PC-3 (cell line): ENCODE results near the gene PRSS50. TPM values are rescaled to one million over a fixed set of nuclear protein-coding genes. Genes with fewer than 3 reads are reported as not detected.
"Not testable (repeated sequence)": the region's sequence is repeated elsewhere in the genome, so short reads cannot be mapped to it uniquely, and the experiment has no call there.

Experiments
- ATAC-seq: fragments of 200-7000 bp; cut with Tn5 transposase; 2 replicates; pipeline ENCODE4 v1.9.1; 2020; ENCODE audit warnings: mild to moderate bottlenecking, moderate library complexity
- BruUV-seq: library from RNA; stranded (reverse); fragments of 400-500 nt; replicated peaks from 2 replicates; lab custom pipeline; 2021; lab: Mats Ljungman, UMichigan
- CTCF ChIA-PET: fragments of 300-600 bp; sonication (Branson Sonifier 250); formaldehyde crosslinking; loops from one replicate; lab custom pipeline; 2022; ENCODE audit warnings: antibody characterized with exemption; lab: Charles Lee
- POLR2A ChIA-PET: fragments of 300-600 bp; sonication (Branson Sonifier 250); formaldehyde crosslinking; loops from one replicate; lab custom pipeline; 2022; ENCODE audit warnings: antibody characterized with exemption; ENCODE audit not compliant: unreplicated experiment; lab: Charles Lee
- DNase-seq: peaks from one replicate; pipeline ENCODE4 v3.0.0-alpha.2; 2015
- H2AFZ ChIP-seq: fragments of 300-600 bp; sonication (generic); 2 replicates; pipeline ENCODE4 v1.6.0; 2016; ENCODE audit warnings: antibody characterized with exemption, low read length
- H3F3A ChIP-seq: fragments of 300-600 bp; sonication (generic); one replicate; pipeline ENCODE4 v1.6.0; 2017; ENCODE audit warnings: antibody characterized with exemption, low read length, control low read depth, mild to moderate bottlenecking; ENCODE audit not compliant: unreplicated experiment
- H3K27ac ChIP-seq: fragments of 300-600 bp; sonication (generic); 2 replicates; pipeline ENCODE4 v1.5.1; 2016; ENCODE audit warnings: mild to moderate bottlenecking, low read length
- H3K27me3 ChIP-seq: fragments of 300-600 bp; sonication (generic); 2 replicates; pipeline ENCODE4 v1.6.1; 2016; ENCODE audit warnings: low read length, mixed read lengths
- H3K36me3 ChIP-seq: fragments of 300-600 bp; sonication (generic); 2 replicates; pipeline ENCODE4 v1.6.1; 2016; ENCODE audit warnings: low read depth, mixed run types, low read length, mixed read lengths
- H3K4me1 ChIP-seq: fragments of 300-600 bp; sonication (generic); 2 replicates; pipeline ENCODE4 v1.5.1; 2016; ENCODE audit warnings: low read length; ENCODE audit not compliant: insufficient read depth
- H3K4me2 ChIP-seq: fragments of 300-600 bp; sonication (generic); 2 replicates; pipeline ENCODE4 v1.6.0; 2016; ENCODE audit warnings: low read length
- H3K4me3 ChIP-seq: fragments of 300-600 bp; sonication (generic); 2 replicates; pipeline ENCODE4 v1.5.1; 2016; ENCODE audit warnings: mild to moderate bottlenecking, low read length, mixed read lengths
- H3K79me2 ChIP-seq: fragments of 300-600 bp; sonication (generic); 2 replicates; pipeline ENCODE4 v1.6.1; 2017; ENCODE audit warnings: low read length, mixed read lengths
- H3K9ac ChIP-seq: fragments of 300-600 bp; sonication (generic); 2 replicates; pipeline ENCODE4 v1.6.0; 2016; ENCODE audit warnings: mild to moderate bottlenecking, low read length
- H3K9me2 ChIP-seq: fragments of 300-600 bp; sonication (generic); replicated peaks from 2 replicates; pipeline ENCODE4 v1.6.1; 2016; ENCODE audit warnings: mixed run types, low read length, mixed read lengths
- H3K9me3 ChIP-seq: fragments of 300-600 bp; sonication (generic); 2 replicates; pipeline ENCODE4 v1.6.1; 2016; ENCODE audit warnings: low read length, mixed read lengths
- H4K20me1 ChIP-seq: fragments of 300-600 bp; sonication (generic); 2 replicates; pipeline ENCODE4 v1.6.1; 2016; ENCODE audit warnings: low read length, mixed read lengths
- CTCF ChIP-seq: fragments of 300-600 bp; sonication (generic); conservative IDR thresholded peaks from 2 replicates; pipeline ENCODE4 v1.5.1; 2017; ENCODE audit warnings: antibody characterized with exemption, low read depth, mild to moderate bottlenecking, low read length
- EZH2 ChIP-seq: fragments of 300-600 bp; sonication (generic); IDR thresholded peaks from one replicate; pipeline ENCODE4 v1.6.1; 2017; ENCODE audit warnings: antibody characterized with exemption, mild to moderate bottlenecking, low read length; ENCODE audit not compliant: unreplicated experiment
- EZH2phosphoT487 ChIP-seq: fragments of 300-600 bp; sonication (generic); IDR thresholded peaks from 2 replicates; pipeline ENCODE4 v1.6.1; 2018; ENCODE audit warnings: mild to moderate bottlenecking, antibody characterized with exemption, low read length, borderline replicate concordance
- intact Hi-C: fragments of 100-400 bp; cut with micrococcal nuclease; formaldehyde crosslinking; loops from 2 replicates; pipeline ENCODE4 v1.9.0; 2023
- total RNA-seq: library from RNA; depleted of rRNA; stranded (reverse); fragments of >200 nt; gene quantifications from 2 replicates; pipeline ENCODE4 v1.2.3, GENCODE V29; 2014

Gene PRSS50
- total RNA-seq, 1 experiment from 2014 or later: not detected

- peaks cover 4% of the 10 kb centered on the region; the same call in 1 of the 2 replicates for H3K27me3 ChIP-seq
- TF ChIP-seq EZH2 (no peak), EZH2phosphoT487 (no peak), CTCF (no peak)
- no peaks in the 10 kb centered on the region for H3K36me3 ChIP-seq
- H3K27ac ChIP-seq: no peak overlapping the region
- POLR2A ChIA-PET: no interaction called here
- no peaks in the 10 kb centered on the region for H3K9me3 ChIP-seq
- CTCF ChIA-PET: no interaction called here
- H3K4me3 ChIP-seq: no peak overlapping the region
- no peak overlapping the region for H2AFZ ChIP-seq
- no peaks in the 10 kb centered on the region for H3K9me2 ChIP-seq
- H3K4me1 ChIP-seq: no peaks in the 10 kb centered on the region
- H3K79me2 ChIP-seq: no peaks in the 10 kb centered on the region
- no peaks in the 10 kb centered on the region for H4K20me1 ChIP-seq
- ATAC-seq (no peak), DNase-seq (no peak)
- no peak overlapping the region for H3K4me2 ChIP-seq
- intact Hi-C loops: no loop called here
- BruUV-seq: no TSS peak
- H3F3A ChIP-seq: no peaks in the 10 kb centered on the region
- H3K9ac ChIP-seq: no peak overlapping the region
Observed at GRCh38 chr3:46755646-46756045, 38.0 kb upstream of the PRSS50 start.

GRCh38 chr3:46753127-46753526 lies 35.5 kb upstream of the PRSS50 start:
- H3K9ac ChIP-seq, H3K4me3 ChIP-seq, H3K79me2 ChIP-seq, ATAC-seq, intact Hi-C loops, H3K9me3 ChIP-seq, H3K27ac ChIP-seq, CTCF ChIA-PET, H3K4me2 ChIP-seq, H3F3A ChIP-seq, H3K36me3 ChIP-seq, H3K9me2 ChIP-seq, DNase-seq, POLR2A ChIA-PET, H4K20me1 ChIP-seq, H2AFZ ChIP-seq, H3K4me1 ChIP-seq, BruUV-seq: not testable (repeated sequence)
- peaks cover 12% of the 10 kb centered on the region; the same call in 1 of the 2 replicates for H3K27me3 ChIP-seq

DNA sequence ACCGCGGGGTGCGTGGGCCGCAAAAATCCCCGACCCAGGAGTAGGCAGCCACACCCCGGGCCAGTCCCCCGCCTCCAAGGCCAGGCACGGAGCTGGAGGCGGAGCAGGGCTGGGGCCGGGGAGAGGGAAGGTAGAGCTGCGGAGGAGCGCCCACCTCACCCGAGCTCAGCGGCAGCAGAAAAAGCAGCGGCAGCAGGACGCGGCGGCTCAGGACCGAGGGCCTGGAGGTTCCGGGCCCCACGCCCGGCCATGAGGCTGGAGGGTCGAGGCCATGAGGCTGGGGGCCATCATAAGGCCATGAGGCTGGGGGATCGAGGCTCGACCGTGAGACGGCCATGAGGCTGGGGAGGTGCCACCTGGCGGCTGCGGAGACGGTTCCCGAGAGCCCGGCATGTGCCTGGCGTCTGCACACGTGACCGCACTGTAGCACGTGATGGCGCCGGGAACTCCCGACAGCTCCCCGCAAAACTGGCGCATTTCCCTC lies 32.9 kb upstream of the PRSS50 start:
- intact Hi-C loops: no loop called here
- H4K20me1 ChIP-seq: no peaks in the 10 kb centered on the region
- H2AFZ ChIP-seq: no peak overlapping the region
- H3K9me2 ChIP-seq: no peaks in the 10 kb centered on the region
- ATAC-seq: no peak
- H3K4me2 ChIP-seq: no peak overlapping the region
- no peak overlapping the region for H3K4me3 ChIP-seq
- no peak for DNase-seq
- H3K9me3 ChIP-seq: no peaks in the 10 kb centered on the region
- H3K79me2 ChIP-seq: no peaks in the 10 kb centered on the region
- H3F3A ChIP-seq: no peaks in the 10 kb centered on the region
- no peak overlapping the region for H3K27ac ChIP-seq
- ChIA-PET POLR2A (no interaction called here), CTCF (no interaction called here)
- H3K9ac ChIP-seq: no peak overlapping the region
- H3K36me3 ChIP-seq: no peaks in the 10 kb centered on the region
- H3K4me1 ChIP-seq: no peaks in the 10 kb centered on the region
- TF ChIP-seq CTCF (no peak), EZH2 (no peak), EZH2phosphoT487 (no peak)
- peaks cover 23% of the 10 kb centered on the region; the same call in 1 of the 2 replicates for H3K27me3 ChIP-seq
- BruUV-seq: no TSS peak
